ENCODE results near the gene TSSK6.

TSSK6 gene

GRCh38 chr19:19540715-19541515 lies 25.6 kb upstream of the TSSK6 start:
- H3K9ac ChIP-seq (ENCODE audit: low read length) = no peak overlapping the region
- no peaks in the 10 kb centered on the region for H3K79me2 ChIP-seq (ENCODE audit: insufficient read depth, low read length)
- H3K27ac ChIP-seq (ENCODE audit: low read depth, low read length) = no peak overlapping the region
- no peak overlapping the region for H3K4me2 ChIP-seq (ENCODE audit: low read depth, low read length, poor library complexity, severe bottlenecking)
- H4K20me1 ChIP-seq (ENCODE audit: low read depth, low read length) = no peaks in the 10 kb centered on the region
- H3F3A ChIP-seq (ENCODE audit: insufficient read depth) = no peaks in the 10 kb centered on the region
- no peaks in the 10 kb centered on the region for H3K36me3 ChIP-seq (ENCODE audit: low read length)
- H3K27me3 ChIP-seq (ENCODE audit: low read length) = no peaks in the 10 kb centered on the region
- no peak overlapping the region for H3K4me3 ChIP-seq (ENCODE audit: insufficient read depth, low read length, poor library complexity, severe bottlenecking)
- TF ChIP-seq EZH2phosphoT487 (conservative IDR thresholded peaks at IDR 0.05; ENCODE audit: low read length) (no peak), CTCF (IDR thresholded peaks at IDR 0.05; ENCODE audit: insufficient read depth, low read length, poor library complexity, severe bottlenecking) (no peak)
- no peaks in the 10 kb centered on the region for H3K9me2 ChIP-seq (replicated peaks; ENCODE audit: insufficient read depth, low read length)
- no peak overlapping the region for H2AFZ ChIP-seq (ENCODE audit: low read depth, low read length, severe bottlenecking)
- H3K9me3 ChIP-seq (ENCODE audit: insufficient read depth, low read length) = no peaks in the 10 kb centered on the region

GRCh38 chr19:19540064-19540714 lies 24.8 kb upstream of the TSSK6 start:
- no peaks in the 10 kb centered on the region for H4K20me1 ChIP-seq (ENCODE audit: low read depth, low read length)
- H3K27ac ChIP-seq (ENCODE audit: low read depth, low read length) = no peak overlapping the region
- H3K79me2 ChIP-seq (ENCODE audit: insufficient read depth, low read length) = no peaks in the 10 kb centered on the region
- H3F3A ChIP-seq (ENCODE audit: insufficient read depth) = no peaks in the 10 kb centered on the region
- no peak overlapping the region for H2AFZ ChIP-seq (ENCODE audit: low read depth, low read length, severe bottlenecking)
- H3K4me3 ChIP-seq (ENCODE audit: insufficient read depth, low read length, poor library complexity, severe bottlenecking) = no peak overlapping the region
- no peak overlapping the region for H3K4me2 ChIP-seq (ENCODE audit: low read depth, low read length, poor library complexity, severe bottlenecking)
- H3K36me3 ChIP-seq (ENCODE audit: low read length) = no peaks in the 10 kb centered on the region
- TF ChIP-seq EZH2phosphoT487 (conservative IDR thresholded peaks at IDR 0.05; ENCODE audit: low read length) (no peak), CTCF (IDR thresholded peaks at IDR 0.05; ENCODE audit: insufficient read depth, low read length, poor library complexity, severe bottlenecking) (no peak)
- H3K9me2 ChIP-seq (replicated peaks; ENCODE audit: insufficient read depth, low read length) = no peaks in the 10 kb centered on the region
- no peak overlapping the region for H3K9ac ChIP-seq (ENCODE audit: low read length)
- H3K9me3 ChIP-seq (ENCODE audit: insufficient read depth, low read length) = no peaks in the 10 kb centered on the region
- H3K27me3 ChIP-seq (ENCODE audit: low read length) = no peaks in the 10 kb centered on the region

- H3K9ac ChIP-seq (ENCODE audit: low read length) = no peak overlapping the region
- H3K27me3 ChIP-seq (ENCODE audit: low read length) = no peaks in the 10 kb centered on the region
- no peak for TF ChIP-seq CTCF (IDR thresholded peaks at IDR 0.05; ENCODE audit: insufficient read depth, low read length, poor library complexity, severe bottlenecking)
- TF ChIP-seq EZH2phosphoT487 (conservative IDR thresholded peaks at IDR 0.05; ENCODE audit: low read length) = no peak
- no peak overlapping the region for H3K4me2 ChIP-seq (ENCODE audit: low read depth, low read length, poor library complexity, severe bottlenecking)
- H3K9me2 ChIP-seq (replicated peaks; ENCODE audit: insufficient read depth, low read length) = no peaks in the 10 kb centered on the region
- H2AFZ ChIP-seq (ENCODE audit: low read depth, low read length, severe bottlenecking) = no peak overlapping the region
- H3K27ac ChIP-seq (ENCODE audit: low read depth, low read length) = no peak overlapping the region
- H4K20me1 ChIP-seq (ENCODE audit: low read depth, low read length) = no peaks in the 10 kb centered on the region
- no peaks in the 10 kb centered on the region for H3K9me3 ChIP-seq (ENCODE audit: insufficient read depth, low read length)
- no peaks in the 10 kb centered on the region for H3K36me3 ChIP-seq (ENCODE audit: low read length)
- H3K79me2 ChIP-seq (ENCODE audit: insufficient read depth, low read length) = no peaks in the 10 kb centered on the region
- no peak overlapping the region for H3K4me3 ChIP-seq (ENCODE audit: insufficient read depth, low read length, poor library complexity, severe bottlenecking)
- H3F3A ChIP-seq (ENCODE audit: insufficient read depth) = no peaks in the 10 kb centered on the region
Measured at GRCh38 chr19:19539698-19540063, 24.3 kb upstream of the TSSK6 start.

Measured in SU-DHL-6 (cell line).